HuH-7.5 (cell line): ENCODE results near the gene TUBB4A.
A peak's percentile ranks its signal among the peaks of the same experiment; 100 is the strongest.
"Not testable (repeated sequence)": the region's sequence is repeated elsewhere in the genome, so short reads cannot be mapped to it uniquely, and the experiment has no call there.

Source experiments
- DNase-seq: peaks from one replicate; pipeline ENCODE4 v3.0.0; 2011; ENCODE audit warnings: low spot score

TUBB4A gene

GRCh38 chr19:6501740-6502648 is at the start of gene TUBB4A:
Gene TUBB4A, minus strand, starts transcription at chr19:6502309. Its CDS starts 97 bp downstream, at chr19:6502212.
- peak; percentile 52 for DNase-seq

- DNase-seq = no peak
These were observed 49.0 kb upstream of the TUBB4A start for GRCh38 chr19:6551091-6551490.

- not testable (repeated sequence) for DNase-seq
These were observed 48.6 kb upstream of the TUBB4A start for GRCh38 chr19:6550679-6551078.

- no peak for DNase-seq
These were observed 41.8 kb upstream of the TUBB4A start for GRCh38 chr19:6543866-6544347.

- DNase-seq = no peak
These were observed 39.0 kb upstream of the TUBB4A start for GRCh38 chr19:6540918-6541689.

- no peak for DNase-seq
These were observed 37.4 kb upstream of the TUBB4A start for GRCh38 chr19:6539514-6539913.

- DNase-seq = no peak
These were observed 33.5 kb upstream of the TUBB4A start for GRCh38 chr19:6535558-6536137.

GRCh38 chr19:6534451-6535093 is 32.5 kb upstream of the TUBB4A start:
- no peak for DNase-seq

GRCh38 chr19:6533746-6534418 is 31.8 kb upstream of the TUBB4A start:
- DNase-seq = no peak

GRCh38 chr19:6533000-6533328 is 30.9 kb upstream of the TUBB4A start:
- no peak for DNase-seq

- DNase-seq = no peak
These were observed 30.3 kb upstream of the TUBB4A start for GRCh38 chr19:6532244-6532999.

GRCh38 chr19:6531956-6532243 is 29.8 kb upstream of the TUBB4A start:
- DNase-seq = peak; percentile 59

- DNase-seq = peak; percentile 56
These were observed 29.2 kb upstream of the TUBB4A start for GRCh38 chr19:6531163-6531955.

GRCh38 chr19:6530386-6531162 is 28.5 kb upstream of the TUBB4A start, which contains the start of gene TNFSF9:
Gene TNFSF9, plus strand, starts transcription at chr19:6531026. Its CDS starts 11 bp downstream, at chr19:6531037.
- DNase-seq = peak; percentile 97

- no peak for DNase-seq
These were observed 27.9 kb upstream of the TUBB4A start for GRCh38 chr19:6529937-6530385.

- DNase-seq = no peak
These were observed 27.2 kb upstream of the TUBB4A start for GRCh38 chr19:6529351-6529750.

- DNase-seq = no peak
These were observed 26.5 kb upstream of the TUBB4A start for GRCh38 chr19:6528544-6529121.

GRCh38 chr19:6527893-6528543 is 25.9 kb upstream of the TUBB4A start:
- no peak for DNase-seq
